NCI-H1105 treated with DMSO at 0.1 percent for 48 hours (cell line): ENCODE data around the gene RIMOC1.

ENCODE experiments used
- DNase-seq: peaks from one replicate; lab custom pipeline; 2025; lab: John Stamatoyannopoulos, UW

The RIMOC1 gene

GRCh38 chr5:41903892-41904799 lies at the start of gene RIMOC1:
Gene RIMOC1 (plus strand): TSS chr5:41904344. CDS start chr5:41904368, 24 bp downstream.
- peak; percentile 99 for DNase-seq

- peak; percentile 60 for DNase-seq
These were observed 47.3 kb upstream of the RIMOC1 start for GRCh38 chr5:41856644-41857491.

- no peak for DNase-seq
These were observed 46.2 kb upstream of the RIMOC1 start for GRCh38 chr5:41857989-41858388.

GRCh38 chr5:41858890-41859289 lies 45.3 kb upstream of the RIMOC1 start:
- no peak for DNase-seq

GRCh38 chr5:41863871-41864486 lies 40.2 kb upstream of the RIMOC1 start:
- no peak for DNase-seq

GRCh38 chr5:41869151-41869723 lies 34.9 kb upstream of the RIMOC1 start:
- peak; percentile 30 for DNase-seq

- peak; percentile 87 for DNase-seq
These were observed 34.2 kb upstream of the RIMOC1 start, which contains the start of gene OXCT1 for GRCh38 chr5:41869724-41870626. Gene OXCT1 (minus strand): TSS chr5:41870425. CDS start chr5:41870358, 67 bp downstream.

GRCh38 chr5:41870627-41871048 lies 33.5 kb upstream of the RIMOC1 start:
- DNase-seq = no peak

GRCh38 chr5:41871852-41872251 lies 32.3 kb upstream of the RIMOC1 start:
- DNase-seq = no peak

- DNase-seq = no peak
These were observed 29.6 kb upstream of the RIMOC1 start for GRCh38 chr5:41874512-41875060.

GRCh38 chr5:41875121-41875520 lies 29.0 kb upstream of the RIMOC1 start:
- no peak for DNase-seq

- no peak for DNase-seq
These were observed 27.5 kb upstream of the RIMOC1 start for GRCh38 chr5:41876678-41877077.

- no peak for DNase-seq
These were observed 26.7 kb upstream of the RIMOC1 start for GRCh38 chr5:41877408-41877807.

GRCh38 chr5:41878173-41878572 lies 26.0 kb upstream of the RIMOC1 start:
- no peak for DNase-seq

GRCh38 chr5:41878643-41879478 lies 25.3 kb upstream of the RIMOC1 start:
- no peak for DNase-seq

GRCh38 chr5:41882765-41883164 lies 21.4 kb upstream of the RIMOC1 start:
- no peak for DNase-seq

- no peak for DNase-seq
These were observed 20.9 kb upstream of the RIMOC1 start for GRCh38 chr5:41883243-41883642.

- DNase-seq = no peak
These were observed 20.2 kb upstream of the RIMOC1 start for GRCh38 chr5:41883936-41884335.

- DNase-seq = no peak
These were observed 18.9 kb upstream of the RIMOC1 start for GRCh38 chr5:41885286-41885685.
